Endothelial cell of umbilical vein (primary cell): ENCODE measurements around the gene RPP21. TPM values are rescaled to one million over a fixed set of nuclear protein-coding genes. Genes with fewer than 3 reads are reported as not detected.

ENCODE experiments used
- BruUV-seq: library from RNA; stranded (reverse); fragments of 400-500 nt; replicated peaks from 2 replicates; lab custom pipeline; 2021; lab: Mats Ljungman, UMichigan
- CTCF ChIA-PET: fragments of 300-600, 350-600 bp; sonication (Branson Sonifier 250); formaldehyde crosslinking; loops from one replicate; lab custom pipeline; 2021; ENCODE audit warnings: antibody characterized with exemption, inconsistent platforms; lab: Charles Lee
- POLR2A ChIA-PET: fragments of 300-600, 350-600 bp; sonication (Branson Sonifier 250); formaldehyde crosslinking; loops from one replicate; lab custom pipeline; 2021; ENCODE audit warnings: antibody characterized with exemption, inconsistent platforms; lab: Charles Lee
- DNase-seq: peaks from one replicate; pipeline ENCODE4 v3.0.0-alpha.2; 2011; ENCODE audit warnings: low read depth, low spot score
- FAIRE-seq: peaks from 2 replicates; lab custom pipeline; 2011; peaks lifted over from hg19 to GRCh38; lab: Jason Lieb, UNC
- H2AFZ ChIP-seq: 2 replicates; pipeline ENCODE4 v1.6.0; 2012; ENCODE audit warnings: low read depth, low read length, control low read depth, inconsistent platforms
- H3K27ac ChIP-seq: 2 replicates; pipeline ENCODE4 v1.5.1; 2011; ENCODE audit warnings: low read depth, mild to moderate bottlenecking, control low read depth, low read length, moderate library complexity; ENCODE audit not compliant: insufficient read depth
- H3K27me3 ChIP-seq, 2 experiments: 2 replicates each; pipeline versions ENCODE4 v1.6.0 to v1.6.1; 2011; ENCODE audit warnings: low read length in 2 of 2, mixed read lengths in 1 of 2; ENCODE audit not compliant: control insufficient read depth in 2 of 2, insufficient read depth in 2 of 2
- H3K36me3 ChIP-seq, 2 experiments: 2 replicates in 1 of 2; 3 replicates in 1 of 2; pipeline ENCODE4 v1.5.1; 2011; ENCODE audit warnings: low read length in 2 of 2, mild to moderate bottlenecking in 1 of 2, moderate library complexity in 1 of 2; ENCODE audit not compliant: control insufficient read depth in 2 of 2, insufficient read depth in 2 of 2; ENCODE audit errors: extremely low read depth in 1 of 2
- H3K4me1 ChIP-seq: 3 replicates; pipeline ENCODE4 v1.5.1; 2011; ENCODE audit warnings: mild to moderate bottlenecking, low read length; ENCODE audit not compliant: control insufficient read depth, insufficient read depth; ENCODE audit errors: extremely low read depth
- H3K4me2 ChIP-seq: 2 replicates; pipeline ENCODE4 v1.6.1; 2011; ENCODE audit warnings: low read length, control low read depth, mixed read lengths; ENCODE audit not compliant: insufficient read depth
- H3K4me3 ChIP-seq, 3 experiments: fragments of 200-600 bp in 1 of 3; sonication (generic), shearing (Covaris generic) in 1 of 3; replicated peaks in 1 of 3; 2 replicates each; pipeline ENCODE4 v1.5.1; 2011 to 2016; ENCODE audit warnings: control low read depth in 3 of 3, low read length in 3 of 3, mild to moderate bottlenecking in 2 of 3, inconsistent platforms in 1 of 3, low read depth in 1 of 3, moderate library complexity in 1 of 3; ENCODE audit not compliant: insufficient read depth in 1 of 3
- H3K79me2 ChIP-seq: 2 replicates; pipeline ENCODE4 v1.6.0; 2012; ENCODE audit warnings: low read length, inconsistent platforms; ENCODE audit not compliant: control insufficient read depth, insufficient read depth
- H3K9ac ChIP-seq: replicated peaks from 2 replicates; pipeline ENCODE3; 2011; ENCODE audit warnings: low read length, control low read depth; ENCODE audit not compliant: insufficient read depth; ENCODE audit errors: extremely low read depth
- H3K9me1 ChIP-seq: replicated peaks from 3 replicates; pipeline ENCODE4 v1.6.0; 2011; ENCODE audit warnings: mild to moderate bottlenecking, low read length; ENCODE audit not compliant: control insufficient read depth, insufficient read depth; ENCODE audit errors: extremely low read depth
- H3K9me3 ChIP-seq: replicated peaks from 2 replicates; pipeline ENCODE4 v1.5.1; 2012; ENCODE audit warnings: low read length, inconsistent platforms; ENCODE audit not compliant: control insufficient read depth, insufficient read depth
- H4K20me1 ChIP-seq: replicated peaks from 2 replicates; pipeline ENCODE3; 2011; ENCODE audit warnings: mild to moderate bottlenecking, low read length; ENCODE audit not compliant: control insufficient read depth, insufficient read depth; ENCODE audit errors: extremely low read depth
- CTCF ChIP-seq, 2 donors: IDR thresholded peaks; 1 replicate in 1 of 2; 2 replicates in 1 of 2; pipeline ENCODE4 v1.5.1; 2011; ENCODE audit warnings: low read length in 2 of 2, mild to moderate bottlenecking in 2 of 2, moderate library complexity in 2 of 2, control low read depth in 1 of 2, inconsistent platforms in 1 of 2, low read depth in 1 of 2; ENCODE audit not compliant: insufficient read depth in 1 of 2; ENCODE audit errors: extremely low read depth in 1 of 2
- EZH2 ChIP-seq: IDR thresholded peaks from 2 replicates; pipeline ENCODE4 v1.6.1; 2012; ENCODE audit warnings: borderline replicate concordance, low read depth, mild to moderate bottlenecking, moderate library complexity, low read length, inconsistent platforms; ENCODE audit not compliant: severe bottlenecking
- FOS ChIP-seq: IDR thresholded peaks from 2 replicates; pipeline ENCODE4 v1.6.1; 2011; ENCODE audit warnings: mild to moderate bottlenecking, low read length, moderate library complexity, borderline replicate concordance; ENCODE audit not compliant: insufficient read depth
- GATA2 ChIP-seq: IDR thresholded peaks from 2 replicates; pipeline ENCODE4 v1.7.0; 2011; ENCODE audit warnings: low read depth, mild to moderate bottlenecking, moderate library complexity, mixed read lengths, low read length; ENCODE audit not compliant: insufficient read length, insufficient read depth
- JUN ChIP-seq: IDR thresholded peaks from 2 replicates; pipeline ENCODE4 v1.6.1; 2011; ENCODE audit warnings: borderline replicate concordance, low read depth; ENCODE audit not compliant: insufficient read length, insufficient read depth
- MYC ChIP-seq: IDR thresholded peaks from one replicate; pipeline ENCODE4 v1.6.1; 2011; ENCODE audit warnings: mild to moderate bottlenecking, low read depth, low read length
- POLR2A ChIP-seq: IDR thresholded peaks from 2 replicates; pipeline ENCODE4 v1.6.1; 2012; ENCODE audit warnings: low read depth, mild to moderate bottlenecking, control low read depth, low read length
- POLR2AphosphoS5 ChIP-seq: IDR thresholded peaks from 2 replicates; pipeline ENCODE4 v1.6.1; 2012; ENCODE audit warnings: low read depth, mild to moderate bottlenecking, control low read depth, low read length, moderate library complexity; ENCODE audit not compliant: insufficient read depth
- dilution Hi-C: fragments of 300-500 bp; cut with MboI; formaldehyde crosslinking; loops from one replicate; pipeline ENCODE4 v1.15.0; 2019; ENCODE audit warnings: low sequenced_read_pairs; ENCODE audit not compliant: extremely low pct_ligation_motif_present
- intact Hi-C: fragments of 100-400 bp; cut with micrococcal nuclease; formaldehyde crosslinking; loops from one replicate; pipeline ENCODE4 v1.10.0; 2022
- polyA plus RNA-seq, 4 experiments: library from polyadenylated mRNA; depleted of rRNA in 3 of 4; stranded (reverse) in 3 of 4; unstranded in 1 of 4; fragments of >200 nt; gene quantifications; 2 replicates each; pipeline versions ENCODE4 v1.2.1 to v1.2.3, GENCODE V29; 2011 to 2012; ENCODE audit warnings: missing spikeins in 1 of 4
- total RNA-seq: library from RNA; stranded (reverse); gene quantifications from 2 replicates; pipeline ENCODE4 v1.2.3, GENCODE V29; 2021
- TF ChIP-seq, protein P1 (sequence below): IDR thresholded peaks from 2 replicates; pipeline ENCODE4 v1.6.1; 2011; ENCODE audit not compliant: insufficient read depth, insufficient read length

RPP21 gene
- total and polyA plus RNA-seq, 2 donors (not counting 3 experiments of a cell fraction or from before 2014, with no cell fraction given): 35.3 to 101 TPM

- TF ChIP-seq MYC (no peak), JUN (no peak), CTCF (IDR thresholded peaks at IDR 0.05; ENCODE audit: extremely low read depth in 1 of 2, insufficient read depth in 1 of 2, low read depth in 1 of 2, low read length in 2 of 2) (no peak), POLR2A (no peak), FOS (no peak), GATA2 (no peak), POLR2AphosphoS5 (no peak), EZH2 (no peak)
- TF ChIP-seq, protein P1, sequence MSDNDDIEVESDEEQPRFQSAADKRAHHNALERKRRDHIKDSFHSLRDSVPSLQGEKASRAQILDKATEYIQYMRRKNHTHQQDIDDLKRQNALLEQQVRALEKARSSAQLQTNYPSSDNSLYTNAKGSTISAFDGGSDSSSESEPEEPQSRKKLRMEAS: no peak
- H3K4me3 ChIP-seq: peak overlapping the region; percentile 51 to 96 (median 58)
- intact Hi-C loops: no loop called here
- dilution Hi-C loops: no loop called here
- H2AFZ ChIP-seq: peak overlapping the region; percentile 88
- H4K20me1 ChIP-seq: no peaks in the 10 kb centered on the region
- H3K27me3 ChIP-seq: peaks cover 0 to 8% of the 10 kb centered on the region in 2 experiments
- H3K4me2 ChIP-seq: peak overlapping the region; percentile 81
- H3K9me1 ChIP-seq: no peaks in the 10 kb centered on the region
- no peak for DNase-seq
- peaks cover 0 to 10% of the 10 kb centered on the region in 2 experiments for H3K36me3 ChIP-seq
- H3K9me3 ChIP-seq: no peaks in the 10 kb centered on the region
- TSS peak; percentile 46 for BruUV-seq
- no peak overlapping the region for H3K27ac ChIP-seq
- peaks cover 7% of the 10 kb centered on the region for H3K4me1 ChIP-seq
- no peak for FAIRE-seq
- CTCF ChIA-PET: interaction anchor here (1.0 kb wide), 1 partner anchor 127 kb away, joined by 4 read pairs; no protein-coding TSS in a partner anchor
- POLR2A ChIA-PET: no interaction called here
- peak overlapping the region; percentile 39 for H3K9ac ChIP-seq
- no peaks in the 10 kb centered on the region for H3K79me2 ChIP-seq
These were observed 896 bp downstream of the RPP21 start for GRCh38 chr6:30345852-30346251.
